ENCODE data around the gene CIRBP.

Gene CIRBP

DNA sequence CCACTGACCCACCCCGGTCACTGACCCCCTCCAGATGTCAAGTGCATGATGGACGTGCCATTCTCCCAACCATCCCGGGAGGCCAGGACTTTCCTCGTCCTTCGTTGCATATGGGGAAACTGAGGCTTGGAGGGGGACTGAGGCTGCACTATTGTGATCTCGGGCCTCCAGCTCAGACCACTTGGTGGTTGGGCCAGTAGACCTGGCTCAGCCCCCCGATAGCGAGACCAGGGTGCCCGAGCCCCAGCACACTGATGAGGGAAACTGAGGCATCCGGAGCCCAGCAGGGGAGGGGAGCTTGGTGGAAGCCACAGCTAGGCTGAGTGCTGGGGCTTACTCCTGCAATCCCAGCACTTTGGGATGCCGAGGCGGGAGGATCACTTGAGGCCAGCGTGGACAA is 26.9 kb downstream of the CIRBP start:
- no peak for DNase-seq (ENCODE audit: insufficient read length, low spot score)
- FAIRE-seq, result no peak
- TF ChIP-seq, protein P1, sequence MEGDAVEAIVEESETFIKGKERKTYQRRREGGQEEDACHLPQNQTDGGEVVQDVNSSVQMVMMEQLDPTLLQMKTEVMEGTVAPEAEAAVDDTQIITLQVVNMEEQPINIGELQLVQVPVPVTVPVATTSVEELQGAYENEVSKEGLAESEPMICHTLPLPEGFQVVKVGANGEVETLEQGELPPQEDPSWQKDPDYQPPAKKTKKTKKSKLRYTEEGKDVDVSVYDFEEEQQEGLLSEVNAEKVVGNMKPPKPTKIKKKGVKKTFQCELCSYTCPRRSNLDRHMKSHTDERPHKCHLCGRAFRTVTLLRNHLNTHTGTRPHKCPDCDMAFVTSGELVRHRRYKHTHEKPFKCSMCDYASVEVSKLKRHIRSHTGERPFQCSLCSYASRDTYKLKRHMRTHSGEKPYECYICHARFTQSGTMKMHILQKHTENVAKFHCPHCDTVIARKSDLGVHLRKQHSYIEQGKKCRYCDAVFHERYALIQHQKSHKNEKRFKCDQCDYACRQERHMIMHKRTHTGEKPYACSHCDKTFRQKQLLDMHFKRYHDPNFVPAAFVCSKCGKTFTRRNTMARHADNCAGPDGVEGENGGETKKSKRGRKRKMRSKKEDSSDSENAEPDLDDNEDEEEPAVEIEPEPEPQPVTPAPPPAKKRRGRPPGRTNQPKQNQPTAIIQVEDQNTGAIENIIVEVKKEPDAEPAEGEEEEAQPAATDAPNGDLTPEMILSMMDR (IDR thresholded peaks at IDR 0.05; ENCODE audit: insufficient read depth, missing control alignments), result no peak

DNA sequence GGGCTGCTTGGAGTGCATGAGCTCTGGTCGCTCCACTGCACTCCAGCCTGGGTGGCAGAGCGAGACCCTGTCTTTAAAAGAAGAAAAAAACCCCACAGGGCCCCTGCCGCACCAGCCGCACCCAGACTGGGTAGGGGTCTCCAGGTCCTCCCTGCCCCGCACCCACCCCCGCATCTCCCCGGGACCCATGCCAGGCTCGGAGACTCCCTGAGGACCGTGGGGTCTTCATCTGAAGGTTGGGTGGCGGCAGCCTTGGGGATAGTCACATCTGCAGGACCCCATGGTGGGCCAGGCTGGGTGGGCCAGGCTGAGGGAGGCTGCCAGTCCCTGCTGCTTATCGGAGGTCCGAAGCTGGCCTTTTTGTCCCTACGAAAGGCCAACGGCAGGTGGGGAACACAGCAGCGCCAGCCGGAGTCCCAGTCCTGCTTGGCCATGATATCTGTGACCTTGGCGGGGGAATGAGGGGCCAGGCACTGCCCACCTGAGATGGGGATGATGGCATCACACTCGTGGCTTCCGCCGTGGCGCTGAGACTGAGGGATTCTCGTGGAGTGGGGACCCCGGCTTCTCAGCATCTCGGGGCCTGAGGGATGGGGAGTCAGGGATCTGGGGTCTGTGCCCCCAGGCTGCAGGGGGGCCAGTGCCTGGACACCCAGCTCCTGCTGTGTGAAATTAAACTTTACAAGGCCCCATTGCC is 27.6 kb downstream of the CIRBP start:
- DNase-seq (ENCODE audit: insufficient read length, low spot score) (no peak), FAIRE-seq (no peak)
- TF ChIP-seq, protein P1 (IDR thresholded peaks at IDR 0.05; ENCODE audit: insufficient read depth, missing control alignments), result no peak

DNA sequence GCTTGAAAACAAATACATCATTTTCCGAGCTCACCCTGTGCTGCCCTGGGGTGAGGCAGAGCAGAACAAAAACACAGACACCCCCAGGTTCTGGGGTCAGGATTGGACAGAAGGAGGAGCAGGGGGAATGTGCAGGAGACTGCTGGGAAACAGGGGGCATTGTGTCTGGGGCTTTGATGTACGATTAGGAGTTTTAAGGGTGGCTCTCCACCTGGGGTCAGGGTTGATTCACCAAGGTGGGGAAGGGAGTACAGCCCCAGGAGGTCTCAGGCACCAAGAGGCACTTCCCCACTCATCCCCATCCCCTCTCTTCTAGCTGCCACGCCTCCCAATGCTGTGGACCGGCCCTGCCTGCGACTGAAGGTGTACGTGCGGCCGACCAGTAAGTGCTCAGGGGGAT is 29.1 kb downstream of the CIRBP start:
- FAIRE-seq (no peak), DNase-seq (ENCODE audit: insufficient read length, low spot score) (no peak)
- TF ChIP-seq, protein P1 (IDR thresholded peaks at IDR 0.05; ENCODE audit: insufficient read depth, missing control alignments), result no peak

DNA sequence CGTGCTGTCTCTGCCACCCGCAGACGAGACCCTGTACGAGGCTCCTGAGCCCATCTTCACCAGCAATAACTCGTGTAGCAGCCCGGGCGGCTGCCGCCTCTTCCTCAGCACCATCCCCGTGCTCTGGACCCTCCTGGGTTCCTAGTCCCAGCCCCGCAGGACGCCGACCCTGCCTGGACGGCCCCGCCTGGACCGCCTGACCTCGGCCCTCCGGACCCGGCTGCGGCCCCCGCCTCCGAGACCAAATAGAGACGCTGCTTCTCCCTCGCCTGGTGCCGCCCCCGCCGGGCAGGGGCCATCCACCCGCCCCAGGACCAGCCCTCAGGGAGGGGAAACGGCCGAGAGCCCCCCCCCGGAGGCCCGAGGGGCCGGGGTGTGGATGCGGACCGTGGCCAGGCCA is 30.7 kb downstream of the CIRBP start:
- no peak for FAIRE-seq
- TF ChIP-seq, protein P1 (IDR thresholded peaks at IDR 0.05; ENCODE audit: insufficient read depth, missing control alignments), result no peak

DNA sequence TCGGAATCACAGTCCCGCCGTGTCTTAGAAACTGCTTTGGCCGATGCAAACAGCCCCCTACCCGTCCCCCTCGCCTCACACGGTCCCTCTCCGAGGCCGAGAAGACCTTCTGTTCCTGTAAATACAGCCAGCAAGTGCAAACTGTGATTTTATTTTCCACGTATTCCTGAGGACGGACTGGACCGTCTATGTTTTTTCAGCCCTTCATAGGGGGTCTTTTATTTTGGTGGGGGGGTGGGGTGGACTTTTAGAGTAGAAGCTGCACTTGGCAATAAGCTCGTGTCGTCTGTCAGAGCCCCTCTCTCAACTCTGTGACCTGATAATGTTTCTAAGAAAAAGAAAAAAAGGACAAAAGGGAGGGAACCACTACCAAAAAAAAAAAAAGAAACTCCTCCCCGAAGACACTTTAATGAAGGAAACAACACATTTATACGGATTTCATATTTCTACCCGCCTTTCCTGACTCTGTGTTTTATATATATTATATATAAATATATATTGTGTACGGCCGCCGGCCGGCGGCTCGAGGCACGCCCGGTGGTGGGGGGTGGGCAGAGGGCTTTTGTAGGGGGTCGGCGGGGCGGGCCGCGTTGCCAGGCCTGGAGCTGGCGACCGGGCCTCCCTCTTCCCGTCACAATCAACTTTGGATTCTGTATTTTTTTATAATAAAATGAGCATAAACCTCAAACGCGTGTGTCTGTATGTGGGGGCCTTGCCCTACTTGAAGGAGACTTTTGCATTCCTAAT is 31.8 kb downstream of the CIRBP start:
- DNase-seq (ENCODE audit: insufficient read length, low spot score) (no peak), FAIRE-seq (no peak)
- TF ChIP-seq, protein P1 (IDR thresholded peaks at IDR 0.05; ENCODE audit: insufficient read depth, missing control alignments), result no peak

More for the DNA sequence above, 30.7 kb downstream of the CIRBP start:
- DNase-seq (ENCODE audit: insufficient read length, low spot score), result no peak

DNA sequence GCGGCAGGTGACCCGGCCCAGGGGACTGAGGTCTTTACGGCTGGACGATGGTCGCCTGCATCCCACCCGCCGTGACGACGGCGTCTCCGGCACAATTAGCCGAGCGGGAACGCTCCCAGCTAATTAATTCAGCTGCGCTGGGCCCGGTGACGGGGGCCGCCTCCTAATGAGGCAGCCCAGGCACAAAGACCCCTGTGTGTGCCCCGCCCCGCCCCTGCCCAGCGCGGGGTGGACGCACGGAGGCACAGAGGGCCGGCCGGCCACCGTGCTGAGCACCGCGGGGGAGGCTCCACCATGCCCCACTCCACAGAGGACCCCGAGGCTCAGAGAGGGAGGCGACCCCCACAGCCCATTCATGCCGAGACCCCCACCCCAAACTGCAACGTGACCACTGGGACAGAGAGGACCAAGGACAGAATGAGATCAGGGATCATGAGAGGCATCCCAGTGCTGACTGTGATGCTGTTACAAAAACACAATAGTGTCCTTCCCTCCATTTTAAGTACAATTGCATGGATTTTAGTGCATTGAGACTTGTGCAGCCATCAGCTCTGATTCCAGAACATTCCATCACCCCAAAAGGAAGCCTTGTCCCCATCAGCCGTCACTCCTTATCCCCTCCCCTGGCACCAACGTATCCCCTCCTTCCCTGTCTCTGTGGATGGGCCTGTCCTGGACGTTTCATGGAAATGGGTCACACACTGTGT is 33.6 kb downstream of the CIRBP start:
- FAIRE-seq (no peak), DNase-seq (ENCODE audit: insufficient read length, low spot score) (no peak)
- TF ChIP-seq, protein P1 (IDR thresholded peaks at IDR 0.05; ENCODE audit: insufficient read depth, missing control alignments), result no peak
